ENCODE measurements around the gene CHRNA4. TPM values are rescaled to one million over a fixed set of nuclear protein-coding genes. Genes with fewer than 3 reads are reported as not detected.

Gene CHRNA4
- total and polyA plus RNA-seq, 2 of the 4 experiments (the other 2 are of a cell fraction): not detected

DNA sequence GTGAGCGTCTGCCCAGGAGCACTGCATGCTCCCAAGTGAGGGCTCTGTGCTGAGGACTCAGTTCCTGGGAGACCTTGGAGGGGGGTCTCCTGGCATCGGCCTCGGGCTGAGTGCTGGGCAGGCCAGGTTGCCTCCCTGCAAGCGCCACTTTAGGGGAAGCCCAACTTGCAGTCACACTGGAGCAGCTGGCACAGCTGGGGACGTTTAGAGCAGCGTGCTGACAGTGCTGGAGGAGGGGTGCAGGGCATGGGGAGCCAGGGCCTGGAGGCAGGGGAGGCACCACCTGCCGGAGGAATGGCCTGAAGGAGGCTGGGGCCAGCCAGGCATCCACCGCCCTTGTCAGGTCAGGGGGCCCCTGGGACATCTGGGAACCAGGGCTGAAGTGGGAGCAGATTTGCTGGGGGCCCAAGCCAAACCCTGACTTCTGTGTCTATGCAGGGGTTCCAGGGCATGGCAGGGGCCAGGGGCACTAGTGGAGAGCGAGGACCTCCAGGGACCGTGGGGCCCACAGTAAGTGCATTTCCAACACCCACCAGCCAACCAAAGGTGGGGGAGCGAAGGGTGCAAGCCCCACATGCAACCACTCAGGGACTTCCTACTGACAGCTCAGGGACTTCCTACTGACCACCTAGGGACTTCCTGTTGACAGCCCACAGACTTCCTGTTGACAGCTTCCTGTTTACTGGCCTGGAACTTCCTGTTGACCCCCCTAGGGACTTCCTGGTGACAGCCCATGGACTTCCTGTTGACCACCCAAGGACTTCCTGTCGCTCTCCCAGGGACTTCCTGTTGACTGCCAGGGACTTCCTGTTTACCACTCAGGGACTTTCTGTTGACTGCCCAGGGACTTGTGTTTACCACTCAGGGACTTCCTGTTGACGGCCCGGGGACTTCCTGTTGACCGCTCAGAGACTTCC lies 34.6 kb downstream of the CHRNA4 start (continued):
- TF ChIP-seq RAD21 (IDR thresholded peaks at IDR 0.05; ENCODE audit: low read length): no peak

DNA sequence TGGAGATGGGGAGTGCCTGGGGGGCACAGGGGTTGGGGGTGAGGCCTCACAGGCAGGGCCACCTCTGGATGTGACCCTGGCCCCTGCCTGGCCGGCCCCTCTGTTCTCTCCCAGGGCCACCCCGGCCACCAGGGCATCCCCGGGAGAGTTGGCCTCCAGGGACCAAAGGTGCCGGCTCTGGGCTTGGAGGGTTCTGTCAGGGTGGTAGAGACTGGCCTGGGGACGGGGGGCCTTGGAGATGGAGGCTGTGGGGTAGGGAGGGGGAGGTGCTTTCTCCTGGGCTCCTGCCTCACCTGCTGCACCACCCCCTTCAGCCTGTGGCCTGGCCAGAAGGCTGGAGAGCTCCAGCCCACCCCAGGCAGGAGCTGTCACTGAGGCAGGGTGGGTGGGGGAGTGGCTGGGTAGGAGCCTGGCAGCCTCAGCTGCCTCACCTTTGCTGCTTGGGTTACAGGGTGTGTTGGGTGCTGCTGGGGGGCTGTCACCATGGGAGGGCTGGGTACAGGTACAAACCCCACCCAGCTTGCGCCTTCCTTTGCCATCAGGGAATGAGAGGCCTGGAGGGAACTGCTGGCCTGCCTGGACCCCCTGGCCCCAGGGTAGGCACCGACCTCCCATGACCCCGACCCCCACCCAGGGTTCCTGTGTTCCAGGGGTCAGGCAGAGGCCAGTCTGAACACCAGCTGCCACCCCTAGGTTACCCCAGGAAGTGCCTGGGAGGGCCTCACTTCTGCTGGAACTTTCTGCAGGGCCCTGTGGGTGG lies 35.4 kb downstream of the CHRNA4 start:
- no peak for ATAC-seq (ENCODE audit: low read depth)
- CTCF ChIA-PET: no interaction called here
- dilution Hi-C loops (cut with HindIII; ENCODE audit: low sequenced_read_pairs, unreplicated experiment): no loop called here
- TF ChIP-seq CHD1 (IDR thresholded peaks at IDR 0.05; ENCODE audit: low read depth, low read length) (no peak), RAD21 (IDR thresholded peaks at IDR 0.05; ENCODE audit: low read length) (no peak), MXI1 (IDR thresholded peaks at IDR 0.05; ENCODE audit: borderline replicate concordance, low read depth, low read length) (no peak), MAZ (IDR thresholded peaks at IDR 0.05; ENCODE audit: borderline replicate concordance, low read depth, low read length) (no peak), BHLHE40 (IDR thresholded peaks at IDR 0.05; ENCODE audit: low read depth, low read length) (no peak), RFX5 (IDR thresholded peaks at IDR 0.05; ENCODE audit: low read depth, low read length) (no peak), MAFK (IDR thresholded peaks at IDR 0.05; ENCODE audit: low read depth, low read length) (no peak)
- TF ChIP-seq, protein P1, sequence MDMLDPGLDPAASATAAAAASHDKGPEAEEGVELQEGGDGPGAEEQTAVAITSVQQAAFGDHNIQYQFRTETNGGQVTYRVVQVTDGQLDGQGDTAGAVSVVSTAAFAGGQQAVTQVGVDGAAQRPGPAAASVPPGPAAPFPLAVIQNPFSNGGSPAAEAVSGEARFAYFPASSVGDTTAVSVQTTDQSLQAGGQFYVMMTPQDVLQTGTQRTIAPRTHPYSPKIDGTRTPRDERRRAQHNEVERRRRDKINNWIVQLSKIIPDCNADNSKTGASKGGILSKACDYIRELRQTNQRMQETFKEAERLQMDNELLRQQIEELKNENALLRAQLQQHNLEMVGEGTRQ (IDR thresholded peaks at IDR 0.05; ENCODE audit: low read depth, low read length): no peak
- TF ChIP-seq, protein P2, sequence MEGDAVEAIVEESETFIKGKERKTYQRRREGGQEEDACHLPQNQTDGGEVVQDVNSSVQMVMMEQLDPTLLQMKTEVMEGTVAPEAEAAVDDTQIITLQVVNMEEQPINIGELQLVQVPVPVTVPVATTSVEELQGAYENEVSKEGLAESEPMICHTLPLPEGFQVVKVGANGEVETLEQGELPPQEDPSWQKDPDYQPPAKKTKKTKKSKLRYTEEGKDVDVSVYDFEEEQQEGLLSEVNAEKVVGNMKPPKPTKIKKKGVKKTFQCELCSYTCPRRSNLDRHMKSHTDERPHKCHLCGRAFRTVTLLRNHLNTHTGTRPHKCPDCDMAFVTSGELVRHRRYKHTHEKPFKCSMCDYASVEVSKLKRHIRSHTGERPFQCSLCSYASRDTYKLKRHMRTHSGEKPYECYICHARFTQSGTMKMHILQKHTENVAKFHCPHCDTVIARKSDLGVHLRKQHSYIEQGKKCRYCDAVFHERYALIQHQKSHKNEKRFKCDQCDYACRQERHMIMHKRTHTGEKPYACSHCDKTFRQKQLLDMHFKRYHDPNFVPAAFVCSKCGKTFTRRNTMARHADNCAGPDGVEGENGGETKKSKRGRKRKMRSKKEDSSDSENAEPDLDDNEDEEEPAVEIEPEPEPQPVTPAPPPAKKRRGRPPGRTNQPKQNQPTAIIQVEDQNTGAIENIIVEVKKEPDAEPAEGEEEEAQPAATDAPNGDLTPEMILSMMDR (conservative IDR thresholded peaks at IDR 0.05; ENCODE audit: low read depth, low read length): no peak
- TF ChIP-seq, protein P3, sequence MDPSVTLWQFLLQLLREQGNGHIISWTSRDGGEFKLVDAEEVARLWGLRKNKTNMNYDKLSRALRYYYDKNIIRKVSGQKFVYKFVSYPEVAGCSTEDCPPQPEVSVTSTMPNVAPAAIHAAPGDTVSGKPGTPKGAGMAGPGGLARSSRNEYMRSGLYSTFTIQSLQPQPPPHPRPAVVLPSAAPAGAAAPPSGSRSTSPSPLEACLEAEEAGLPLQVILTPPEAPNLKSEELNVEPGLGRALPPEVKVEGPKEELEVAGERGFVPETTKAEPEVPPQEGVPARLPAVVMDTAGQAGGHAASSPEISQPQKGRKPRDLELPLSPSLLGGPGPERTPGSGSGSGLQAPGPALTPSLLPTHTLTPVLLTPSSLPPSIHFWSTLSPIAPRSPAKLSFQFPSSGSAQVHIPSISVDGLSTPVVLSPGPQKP (IDR thresholded peaks at IDR 0.05; ENCODE audit: borderline replicate concordance, low read depth, low read length): no peak

More for the DNA sequence above, 35.4 kb downstream of the CHRNA4 start:
- Histone ChIP-seq H3K18ac (ENCODE audit: low read depth, low read length) (no peak overlapping the region), H3K14ac (replicated peaks; ENCODE audit: low read depth, low read length) (no peak overlapping the region), H3K9me1 (ENCODE audit: insufficient read depth, low read length) (no peaks in the 10 kb centered on the region), H3K9me3 (ENCODE audit: control insufficient read depth, insufficient read depth, low read length) (no peaks in the 10 kb centered on the region), H2BK20ac (ENCODE audit: low read depth, low read length) (no peak overlapping the region), H4K20me1 (ENCODE audit: insufficient read depth, low read length) (no peaks in the 10 kb centered on the region), H4K91ac (ENCODE audit: insufficient read depth, low read depth, low read length) (no peak overlapping the region), H3K9ac (ENCODE audit: low read depth, low read length) (no peak overlapping the region), H2AFZ (replicated peaks; ENCODE audit: low read length, poor library complexity) (no peak overlapping the region), H4K5ac (ENCODE audit: low read depth, low read length) (no peak overlapping the region), H2BK15ac (ENCODE audit: low read depth, low read length) (no peak overlapping the region), H3K56ac (ENCODE audit: extremely low read depth, insufficient read depth, low read length) (no peak overlapping the region), H3K36me3 (ENCODE audit: control insufficient read depth, insufficient read depth, low read length) (no peaks in the 10 kb centered on the region), H2AK9ac (replicated peaks; ENCODE audit: low read depth, low read length, poor library complexity) (no peak overlapping the region), H2BK5ac (ENCODE audit: low read depth, low read length, poor library complexity, severe bottlenecking) (no peak overlapping the region), H3K4me2 (ENCODE audit: low read depth, low read length) (no peak overlapping the region), H3K79me1 (ENCODE audit: low read depth in 1 of 2, low read length in 2 of 2) (no peaks in the 10 kb centered on the region), H3K23ac (ENCODE audit: low read depth, low read length) (no peak overlapping the region), H4K8ac (ENCODE audit: low read depth in 2 of 2, low read length in 2 of 2) (no peak overlapping the region), H3K4ac (ENCODE audit: low read depth, low read length) (no peak overlapping the region), H3K27me3 (ENCODE audit: control insufficient read depth, insufficient read depth, low read length) (peaks cover 38% of the 10 kb centered on the region), H3K4me1 (ENCODE audit: control insufficient read depth, insufficient read depth, low read length) (peaks cover 2% of the 10 kb centered on the region; the same call in 1 of the 2 replicates), H3K4me3 (ENCODE audit: insufficient read depth, low read depth, low read length) (no peak overlapping the region), H2BK120ac (ENCODE audit: low read depth, low read length) (no peak overlapping the region), H3K27ac (ENCODE audit: insufficient read depth, low read length) (no peak overlapping the region), H2AK5ac (ENCODE audit: low read depth, low read length) (no peak overlapping the region)
- DNase-seq: no peak
- WGBS, 2 experiments (ENCODE audit: extremely low coverage in 2 of 2, insufficient read length in 1 of 2): no CpG with 5 or more reads among the region's 8 CpGs
- in situ Hi-C loops (cut with MboI; ENCODE audit: low sequenced_read_pairs) (no loop called here), intact Hi-C loops (cut with micrococcal nuclease) (no loop called here)
- BruUV-seq (replicated peaks): no TSS peak
- POLR2A ChIA-PET (ENCODE audit: unreplicated experiment): no interaction called here
